Erythroblast (primary cell): ENCODE results near the gene GSTT4.

Source experiments
- GATA1 ChIP-seq: IDR thresholded peaks from 2 replicates; pipeline ENCODE4 v1.6.1; 2011; ENCODE audit warnings: low read depth, mild to moderate bottlenecking, control low read depth, low read length, moderate library complexity
- POLR2A ChIP-seq: IDR thresholded peaks from 2 replicates; pipeline ENCODE4 v1.6.1; 2011; ENCODE audit warnings: mild to moderate bottlenecking, low read length

DNA sequence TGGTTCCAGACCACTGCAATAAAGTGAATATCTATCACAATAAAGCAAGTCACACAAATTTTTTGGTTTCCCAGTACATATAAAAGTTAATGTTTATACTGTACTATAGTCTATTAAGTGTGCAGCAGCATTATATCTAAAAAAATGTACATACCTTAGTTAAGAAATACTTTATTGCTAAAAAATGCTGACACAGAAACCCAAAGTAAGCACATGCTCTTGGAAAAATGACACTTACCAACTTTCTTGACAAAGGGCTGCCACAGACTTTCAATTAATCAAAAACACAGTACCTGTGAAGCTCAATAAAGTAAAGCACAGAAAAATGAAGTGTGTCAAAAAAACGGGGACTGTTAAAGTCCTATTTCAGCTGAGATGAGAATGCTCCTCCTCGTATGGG, 22.7 kb upstream of the GSTT4 start:
- TF ChIP-seq POLR2A (no peak), GATA1 (no peak)
